IMR-90 (cell line): ENCODE results near the gene CHN1. TPM values are rescaled to one million over a fixed set of nuclear protein-coding genes. Genes with fewer than 3 reads are reported as not detected.

ENCODE experiments used
- ATAC-seq: fragments of 200-7000 bp; cut with Tn5 transposase; 2 replicates; pipeline ENCODE4 v1.9.1; 2020; ENCODE audit warnings: low read depth, mild to moderate bottlenecking, moderate library complexity
- BruUV-seq: library from RNA; stranded (reverse); fragments of 400-500 nt; replicated peaks from 2 replicates; lab custom pipeline; 2021; lab: Mats Ljungman, UMichigan
- CTCF ChIA-PET: fragments of 300-600 bp; formaldehyde crosslinking; extraction: SDS; loops from one replicate; lab custom pipeline; 2021; ENCODE audit warnings: antibody characterized with exemption; lab: Yijun Ruan, JAX
- POLR2A ChIA-PET: fragments of 300-600 bp; sonication (Branson Sonifier 250); formaldehyde crosslinking; loops from one replicate; lab custom pipeline; 2022; ENCODE audit warnings: antibody characterized with exemption; ENCODE audit not compliant: unreplicated experiment; lab: Charles Lee
- DNase-seq: peaks from one replicate; pipeline ENCODE4 v3.0.0; 2013
- H2AFZ ChIP-seq: replicated peaks from 2 replicates; pipeline ENCODE3; 2013; ENCODE audit warnings: low read length, mild to moderate bottlenecking; ENCODE audit not compliant: poor library complexity
- H2AK5ac ChIP-seq: 2 replicates; pipeline ENCODE4 v1.6.1; 2013; ENCODE audit warnings: low read depth, low read length, inconsistent platforms
- H2AK9ac ChIP-seq: replicated peaks from 2 replicates; pipeline ENCODE3; 2013; ENCODE audit warnings: mild to moderate bottlenecking, low read depth, low read length, moderate library complexity; ENCODE audit not compliant: poor library complexity
- H2BK120ac ChIP-seq: 2 replicates; pipeline ENCODE4 v1.6.1; 2013; ENCODE audit warnings: low read depth, low read length, inconsistent platforms
- H2BK15ac ChIP-seq: 3 replicates; pipeline ENCODE4 v1.6.1; 2013; ENCODE audit warnings: low read depth, low read length, inconsistent platforms
- H2BK20ac ChIP-seq: 2 replicates; pipeline ENCODE4 v1.6.1; 2013; ENCODE audit warnings: low read depth, mild to moderate bottlenecking, inconsistent platforms, low read length, moderate library complexity
- H2BK5ac ChIP-seq: 2 replicates; pipeline ENCODE4 v1.6.1; 2013; ENCODE audit warnings: mild to moderate bottlenecking, low read depth, low read length, inconsistent platforms; ENCODE audit not compliant: poor library complexity, severe bottlenecking
- H3K14ac ChIP-seq: replicated peaks from 2 replicates; pipeline ENCODE4 v1.6.1; 2013; ENCODE audit warnings: low read depth, low read length, inconsistent platforms
- H3K18ac ChIP-seq: 2 replicates; pipeline ENCODE4 v1.6.1; 2013; ENCODE audit warnings: low read depth, low read length, control low read depth
- H3K23ac ChIP-seq: 2 replicates; pipeline ENCODE4 v1.6.1; 2013; ENCODE audit warnings: low read depth, low read length, inconsistent platforms
- H3K27ac ChIP-seq: 2 replicates; pipeline ENCODE4 v1.5.1; 2013; ENCODE audit warnings: mild to moderate bottlenecking, control low read depth, low read length; ENCODE audit not compliant: insufficient read depth
- H3K27me3 ChIP-seq: 2 replicates; pipeline ENCODE4 v1.6.1; 2013; ENCODE audit warnings: low read length; ENCODE audit not compliant: control insufficient read depth, insufficient read depth
- H3K36me3 ChIP-seq: 2 replicates; pipeline ENCODE4 v1.6.1; 2013; ENCODE audit warnings: low read length, mixed read lengths; ENCODE audit not compliant: control insufficient read depth, insufficient read depth
- H3K4ac ChIP-seq: 2 replicates; pipeline ENCODE4 v1.6.1; 2013; ENCODE audit warnings: low read depth, low read length, inconsistent platforms
- H3K4me1 ChIP-seq: 2 replicates; pipeline ENCODE4 v1.6.1; 2013; ENCODE audit warnings: low read length, mixed read lengths; ENCODE audit not compliant: control insufficient read depth, insufficient read depth
- H3K4me2 ChIP-seq: 2 replicates; pipeline ENCODE4 v1.6.1; 2013; ENCODE audit warnings: low read depth, mild to moderate bottlenecking, control low read depth, low read length, moderate library complexity
- H3K4me3 ChIP-seq: 2 replicates; pipeline ENCODE4 v1.5.1; 2013; ENCODE audit warnings: low read depth, mild to moderate bottlenecking, control low read depth, low read length, moderate library complexity; ENCODE audit not compliant: insufficient read depth
- H3K56ac ChIP-seq: 2 replicates; pipeline ENCODE4 v1.6.1; 2013; ENCODE audit warnings: low read length, inconsistent platforms; ENCODE audit not compliant: insufficient read depth; ENCODE audit errors: extremely low read depth
- H3K79me1 ChIP-seq, 2 experiments: 2 replicates each; pipeline ENCODE4 v1.6.1; 2013; ENCODE audit warnings: low read length in 2 of 2, inconsistent platforms in 1 of 2, low read depth in 1 of 2
- H3K9ac ChIP-seq: 2 replicates; pipeline ENCODE4 v1.6.1; 2013; ENCODE audit warnings: low read depth, low read length, control low read depth
- H3K9me1 ChIP-seq: 2 replicates; pipeline ENCODE4 v1.6.1; 2013; ENCODE audit warnings: low read length, inconsistent platforms; ENCODE audit not compliant: insufficient read depth
- H3K9me3 ChIP-seq: 2 replicates; pipeline ENCODE4 v1.6.1; 2013; ENCODE audit warnings: low read length; ENCODE audit not compliant: control insufficient read depth, insufficient read depth
- H4K20me1 ChIP-seq: 2 replicates; pipeline ENCODE4 v1.6.1; 2013; ENCODE audit warnings: low read length, inconsistent platforms; ENCODE audit not compliant: insufficient read depth
- H4K5ac ChIP-seq: 2 replicates; pipeline ENCODE4 v1.6.1; 2013; ENCODE audit warnings: mild to moderate bottlenecking, low read depth, low read length, control low read depth
- H4K8ac ChIP-seq, 2 experiments: 2 replicates each; pipeline ENCODE4 v1.6.1; 2013; ENCODE audit warnings: low read depth in 2 of 2, low read length in 2 of 2, control low read depth in 1 of 2, inconsistent platforms in 1 of 2
- H4K91ac ChIP-seq: 2 replicates; pipeline ENCODE4 v1.6.1; 2013; ENCODE audit warnings: low read depth, low read length, inconsistent platforms; ENCODE audit not compliant: insufficient read depth
- BHLHE40 ChIP-seq: fragments of 150-350 bp; IDR thresholded peaks from 2 replicates; pipeline ENCODE4 v1.6.1; 2016; ENCODE audit warnings: mild to moderate bottlenecking, low read depth, low read length
- FOS ChIP-seq: fragments of 150-350 bp; IDR thresholded peaks from 2 replicates; pipeline ENCODE4 v1.6.1; 2016; ENCODE audit warnings: low read depth, low read length
- WGBS, 2 experiments: methylation state at CpG; one replicate each; pipeline versions ENCODE4 v1.1.5 to v1.1.7; 2013; ENCODE audit warnings: missing lambda C conversion rate in 2 of 2; ENCODE audit not compliant: insufficient read length in 1 of 2; ENCODE audit errors: extremely low coverage in 2 of 2; 5-methylcytosine and 5-hydroxymethylcytosine counted together
- dilution Hi-C: fragments of 300-500 bp; cut with HindIII; formaldehyde crosslinking; loops from one replicate; pipeline ENCODE4 v1.14.3; 2018; ENCODE audit warnings: low sequenced_read_pairs; ENCODE audit not compliant: unreplicated experiment
- in situ Hi-C: fragments of 300-500 bp; cut with MboI; formaldehyde crosslinking; loops from 3 replicates; pipeline ENCODE4 v1.14.3; 2019; ENCODE audit warnings: low sequenced_read_pairs, inconsistent platforms, mixed read lengths
- intact Hi-C: fragments of 100-400 bp; cut with micrococcal nuclease; formaldehyde crosslinking; loops from 2 replicates; pipeline ENCODE4 v1.10.0; 2022
- polyA plus RNA-seq, 3 experiments: library from polyadenylated mRNA; depleted of rRNA; stranded (reverse); fragments of >200 nt; gene quantifications; 2 replicates each; pipeline ENCODE4 v1.2.3, GENCODE V29; 2012; ENCODE audit warnings: low replicate concordance in 1 of 3
- total RNA-seq: library from RNA; depleted of rRNA; stranded (reverse); fragments of >200 nt; gene quantifications from 2 replicates; pipeline ENCODE4 v1.2.3, GENCODE V29; 2012

Gene CHN1
- total and polyA plus RNA-seq, 2 of the 4 experiments (the other 2 are of a cell fraction), result 58.4 to 66.9 TPM

- ChIA-PET CTCF (interaction anchor here (1.1 kb wide), 1 partner anchor 165 kb away, joined by 3 read pairs; no protein-coding TSS in a partner anchor), POLR2A (no interaction called here)
- DNase-seq (no peak), ATAC-seq (no peak)
- Histone ChIP-seq H3K36me3 (no peaks in the 10 kb centered on the region), H2BK5ac (no peak overlapping the region), H2BK15ac (no peak overlapping the region), H3K4ac (no peak overlapping the region), H4K8ac (no peak overlapping the region), H2AFZ (no peak overlapping the region), H4K91ac (no peak overlapping the region), H3K27ac (no peak overlapping the region), H3K56ac (no peak overlapping the region), H3K18ac (no peak overlapping the region), H3K9me3 (no peaks in the 10 kb centered on the region), H2AK5ac (no peak overlapping the region), H3K9me1 (no peaks in the 10 kb centered on the region), H3K4me1 (no peaks in the 10 kb centered on the region), H2BK120ac (no peak overlapping the region), H2AK9ac (no peak overlapping the region), H3K9ac (no peak overlapping the region), H3K79me1 (no peaks in the 10 kb centered on the region), H3K4me3 (no peak overlapping the region), H3K23ac (no peak overlapping the region), H3K27me3 (no peaks in the 10 kb centered on the region), H3K4me2 (no peak overlapping the region), H4K20me1 (no peaks in the 10 kb centered on the region), H4K5ac (no peak overlapping the region), H2BK20ac (no peak overlapping the region), H3K14ac (no peak overlapping the region)
- WGBS, 2 experiments, result 80% methylated on average over 1 of the region's 5 CpGs; no CpG with 5 or more reads in 1 of the 2 experiments
- in situ Hi-C loops (loop anchor here (25.0 kb wide), 2 partner anchors 223 to 1048 kb away; partner anchors contain the start of genes EVX2, HOXD12 and HOXD13), intact Hi-C loops (no loop called here), dilution Hi-C loops (no loop called here)
- BruUV-seq, result no TSS peak
- no peak for TF ChIP-seq FOS
- no peak for TF ChIP-seq BHLHE40
Measured at GRCh38 chr2:175039031-175039430, 33.9 kb upstream of the CHN1 start.
